GM23338 (cell line): Measurements from ENCODE around the gene CD38. TPM values are rescaled to one million over a fixed set of nuclear protein-coding genes. Genes with fewer than 3 reads are reported as not detected.
A peak's percentile ranks its signal among the peaks of the same experiment; 100 is the strongest.

Experiments
- ATAC-seq: fragments of 200-7000 bp; cut with Tn5 transposase; 3 replicates; pipeline ENCODE4 v1.9.1; 2020
- DNase-seq: peaks from one replicate; pipeline ENCODE4 v3.0.0-alpha.2; 2015; ENCODE audit warnings: low spot score
- H2AFZ ChIP-seq: fragments of 200-600 bp; sonication (generic); 2 replicates; pipeline ENCODE4 v1.8.0; 2016; ENCODE audit warnings: antibody characterized with exemption, mild to moderate bottlenecking, moderate library complexity
- H3F3A ChIP-seq: fragments of 200-600 bp; sonication (generic); replicated peaks from 2 replicates; pipeline ENCODE4 v1.8.0; 2017; ENCODE audit warnings: antibody characterized with exemption, mixed run types, low read depth
- H3K27ac ChIP-seq: fragments of 200-600 bp; sonication (generic); 2 replicates; pipeline ENCODE4 v1.6.1; 2016; ENCODE audit warnings: low read depth
- H3K27me3 ChIP-seq: fragments of 200-600 bp; sonication (generic); 2 replicates; pipeline ENCODE4 v1.8.0; 2016; ENCODE audit warnings: mild to moderate bottlenecking, mixed run types, moderate library complexity; ENCODE audit not compliant: insufficient read depth
- H3K36me3 ChIP-seq: fragments of 200-600 bp; sonication (generic); 2 replicates; pipeline ENCODE4 v1.8.0; 2016; ENCODE audit warnings: mild to moderate bottlenecking; ENCODE audit not compliant: insufficient read depth
- H3K4me1 ChIP-seq: fragments of 200-600 bp; sonication (generic); 2 replicates; pipeline ENCODE4 v1.8.0; 2016; ENCODE audit warnings: mild to moderate bottlenecking, moderate library complexity; ENCODE audit not compliant: insufficient read depth
- H3K4me2 ChIP-seq: fragments of 200-600 bp; sonication (generic); 2 replicates; pipeline ENCODE4 v1.7.1; 2017; ENCODE audit warnings: mixed run types
- H3K4me3 ChIP-seq: fragments of 200-600 bp; sonication (generic); 2 replicates; pipeline ENCODE4 v1.6.1; 2016; ENCODE audit warnings: mixed run types
- H3K79me2 ChIP-seq: fragments of 200-600 bp; sonication (generic); replicated peaks from 2 replicates; pipeline ENCODE4 v1.8.0; 2017; ENCODE audit warnings: mild to moderate bottlenecking; ENCODE audit not compliant: insufficient read depth
- H3K9me2 ChIP-seq: fragments of 200-600 bp; sonication (generic); 2 replicates; pipeline ENCODE4 v1.8.0; 2017; ENCODE audit not compliant: insufficient read depth
- H4K20me1 ChIP-seq: fragments of 200-600 bp; sonication (generic); replicated peaks from 2 replicates; pipeline ENCODE4 v1.8.0; 2017; ENCODE audit warnings: mild to moderate bottlenecking; ENCODE audit not compliant: insufficient read depth
- H3K27ac Mint-ChIP-seq: 2 replicates; pipeline ENCODE4 v1.8.0; 2020; ENCODE audit warnings: inconsistent platforms, mild to moderate bottlenecking, moderate library complexity, mixed read lengths
- H3K27me3 Mint-ChIP-seq: 3 replicates; pipeline ENCODE4 v1.8.0; 2022; ENCODE audit warnings: low read depth, mild to moderate bottlenecking, moderate library complexity, mixed read lengths, inconsistent platforms; ENCODE audit not compliant: insufficient read depth, poor library complexity
- H3K36me3 Mint-ChIP-seq: 3 replicates; pipeline ENCODE4 v1.8.0; 2021; ENCODE audit warnings: low read depth, mild to moderate bottlenecking, inconsistent platforms, moderate library complexity, mixed read lengths
- H3K4me1 Mint-ChIP-seq: 3 replicates; pipeline ENCODE4 v1.8.0; 2020; ENCODE audit warnings: mild to moderate bottlenecking, inconsistent platforms, mixed read lengths
- H3K4me3 Mint-ChIP-seq: 3 replicates; pipeline ENCODE4 v1.8.0; 2021; ENCODE audit warnings: moderate library complexity, mild to moderate bottlenecking, inconsistent platforms, mixed read lengths
- H3K9me3 Mint-ChIP-seq: 3 replicates; pipeline ENCODE4 v1.8.0; 2020; ENCODE audit warnings: moderate library complexity, mild to moderate bottlenecking, inconsistent platforms, mixed read lengths
- CREB1 ChIP-seq: fragments of 250-450 bp; sonication (Bioruptor Pico); IDR thresholded peaks from 2 replicates; pipeline ENCODE4 v1.5.0; 2020; ENCODE audit warnings: low read depth, mild to moderate bottlenecking, moderate library complexity
- polyA plus RNA-seq: library from polyadenylated mRNA; unstranded; fragments of >200 nt; fragmentation: Nextera tagmentation; extraction: Ambion mirVana; gene quantifications from 2 replicates; pipeline ENCODE4 v1.2.1, GENCODE V29; 2016
- total RNA-seq: library from RNA; depleted of rRNA; stranded (reverse); fragments of >200 nt; shearing (Covaris generic); gene quantifications from 2 replicates; pipeline ENCODE4 v1.2.3, GENCODE V29; 2014
- TF ChIP-seq, protein P1 (sequence below): fragments of 250-450 bp; sonication (Bioruptor Pico); IDR thresholded peaks from 2 replicates; pipeline ENCODE4 v1.5.0; 2020; ENCODE audit warnings: mild to moderate bottlenecking, moderate library complexity
- TF ChIP-seq, protein P2 (sequence below): IDR thresholded peaks from 2 replicates; pipeline ENCODE4 v1.6.1; 2016; ENCODE audit warnings: antibody characterized with exemption

Gene CD38
- total and polyA plus RNA-seq, 2 experiments from 2014 or later = 0.17 to 0.24 TPM

DNA sequence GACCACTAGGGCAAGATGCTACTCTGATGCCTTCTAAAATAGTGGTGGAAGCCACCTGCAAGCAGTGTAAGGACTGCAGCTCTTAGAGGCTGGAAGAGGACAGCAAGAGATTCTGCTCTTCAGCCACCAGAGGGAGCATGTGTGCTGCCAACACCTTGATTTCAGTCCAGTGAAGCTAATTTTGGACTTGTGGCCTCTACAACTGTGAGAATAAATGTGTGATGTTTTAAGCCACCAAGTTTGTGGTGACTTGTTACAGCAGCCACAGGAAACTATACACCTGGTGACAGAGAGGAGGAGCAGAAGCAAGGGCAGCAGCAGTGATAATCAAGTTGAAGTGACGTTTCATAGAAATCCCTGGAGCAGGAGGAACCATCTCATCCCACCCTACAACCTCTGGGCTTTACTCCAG is 104.6 kb downstream of the CD38 start (continued):
- TF ChIP-seq, protein P1, sequence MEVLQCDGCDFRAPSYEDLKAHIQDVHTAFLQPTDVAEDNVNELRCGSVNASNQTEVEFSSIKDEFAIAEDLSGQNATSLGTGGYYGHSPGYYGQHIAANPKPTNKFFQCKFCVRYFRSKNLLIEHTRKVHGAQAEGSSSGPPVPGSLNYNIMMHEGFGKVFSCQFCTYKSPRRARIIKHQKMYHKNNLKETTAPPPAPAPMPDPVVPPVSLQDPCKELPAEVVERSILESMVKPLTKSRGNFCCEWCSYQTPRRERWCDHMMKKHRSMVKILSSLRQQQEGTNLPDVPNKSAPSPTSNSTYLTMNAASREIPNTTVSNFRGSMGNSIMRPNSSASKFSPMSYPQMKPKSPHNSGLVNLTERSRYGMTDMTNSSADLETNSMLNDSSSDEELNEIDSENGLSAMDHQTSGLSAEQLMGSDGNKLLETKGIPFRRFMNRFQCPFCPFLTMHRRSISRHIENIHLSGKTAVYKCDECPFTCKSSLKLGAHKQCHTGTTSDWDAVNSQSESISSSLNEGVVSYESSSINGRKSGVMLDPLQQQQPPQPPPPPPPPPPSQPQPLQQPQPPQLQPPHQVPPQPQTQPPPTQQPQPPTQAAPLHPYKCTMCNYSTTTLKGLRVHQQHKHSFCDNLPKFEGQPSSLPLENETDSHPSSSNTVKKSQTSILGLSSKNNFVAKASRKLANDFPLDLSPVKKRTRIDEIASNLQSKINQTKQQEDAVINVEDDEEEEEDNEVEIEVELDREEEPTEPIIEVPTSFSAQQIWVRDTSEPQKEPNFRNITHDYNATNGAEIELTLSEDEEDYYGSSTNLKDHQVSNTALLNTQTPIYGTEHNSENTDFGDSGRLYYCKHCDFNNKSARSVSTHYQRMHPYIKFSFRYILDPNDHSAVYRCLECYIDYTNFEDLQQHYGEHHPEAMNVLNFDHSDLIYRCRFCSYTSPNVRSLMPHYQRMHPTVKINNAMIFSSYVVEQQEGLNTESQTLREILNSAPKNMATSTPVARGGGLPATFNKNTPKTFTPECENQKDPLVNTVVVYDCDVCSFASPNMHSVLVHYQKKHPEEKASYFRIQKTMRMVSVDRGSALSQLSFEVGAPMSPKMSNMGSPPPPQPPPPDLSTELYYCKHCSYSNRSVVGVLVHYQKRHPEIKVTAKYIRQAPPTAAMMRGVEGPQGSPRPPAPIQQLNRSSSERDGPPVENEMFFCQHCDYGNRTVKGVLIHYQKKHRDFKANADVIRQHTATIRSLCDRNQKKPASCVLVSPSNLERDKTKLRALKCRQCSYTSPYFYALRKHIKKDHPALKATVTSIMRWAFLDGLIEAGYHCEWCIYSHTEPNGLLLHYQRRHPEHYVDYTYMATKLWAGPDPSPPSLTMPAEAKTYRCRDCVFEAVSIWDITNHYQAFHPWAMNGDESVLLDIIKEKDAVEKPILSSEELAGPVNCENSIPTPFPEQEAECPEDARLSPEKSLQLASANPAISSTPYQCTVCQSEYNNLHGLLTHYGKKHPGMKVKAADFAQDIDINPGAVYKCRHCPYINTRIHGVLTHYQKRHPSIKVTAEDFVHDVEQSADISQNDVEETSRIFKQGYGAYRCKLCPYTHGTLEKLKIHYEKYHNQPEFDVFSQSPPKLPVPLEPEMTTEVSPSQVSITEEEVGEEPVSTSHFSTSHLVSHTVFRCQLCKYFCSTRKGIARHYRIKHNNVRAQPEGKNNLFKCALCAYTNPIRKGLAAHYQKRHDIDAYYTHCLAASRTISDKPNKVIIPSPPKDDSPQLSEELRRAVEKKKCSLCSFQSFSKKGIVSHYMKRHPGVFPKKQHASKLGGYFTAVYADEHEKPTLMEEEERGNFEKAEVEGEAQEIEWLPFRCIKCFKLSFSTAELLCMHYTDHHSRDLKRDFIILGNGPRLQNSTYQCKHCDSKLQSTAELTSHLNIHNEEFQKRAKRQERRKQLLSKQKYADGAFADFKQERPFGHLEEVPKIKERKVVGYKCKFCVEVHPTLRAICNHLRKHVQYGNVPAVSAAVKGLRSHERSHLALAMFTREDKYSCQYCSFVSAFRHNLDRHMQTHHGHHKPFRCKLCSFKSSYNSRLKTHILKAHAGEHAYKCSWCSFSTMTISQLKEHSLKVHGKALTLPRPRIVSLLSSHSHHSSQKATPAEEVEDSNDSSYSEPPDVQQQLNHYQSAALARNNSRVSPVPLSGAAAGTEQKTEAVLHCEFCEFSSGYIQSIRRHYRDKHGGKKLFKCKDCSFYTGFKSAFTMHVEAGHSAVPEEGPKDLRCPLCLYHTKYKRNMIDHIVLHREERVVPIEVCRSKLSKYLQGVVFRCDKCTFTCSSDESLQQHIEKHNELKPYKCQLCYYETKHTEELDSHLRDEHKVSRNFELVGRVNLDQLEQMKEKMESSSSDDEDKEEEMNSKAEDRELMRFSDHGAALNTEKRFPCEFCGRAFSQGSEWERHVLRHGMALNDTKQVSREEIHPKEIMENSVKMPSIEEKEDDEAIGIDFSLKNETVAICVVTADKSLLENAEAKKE (CRISPR knock-in tag) = peak; percentile 91
- no peak for TF ChIP-seq CREB1 (CRISPR knock-in tag)

DNA sequence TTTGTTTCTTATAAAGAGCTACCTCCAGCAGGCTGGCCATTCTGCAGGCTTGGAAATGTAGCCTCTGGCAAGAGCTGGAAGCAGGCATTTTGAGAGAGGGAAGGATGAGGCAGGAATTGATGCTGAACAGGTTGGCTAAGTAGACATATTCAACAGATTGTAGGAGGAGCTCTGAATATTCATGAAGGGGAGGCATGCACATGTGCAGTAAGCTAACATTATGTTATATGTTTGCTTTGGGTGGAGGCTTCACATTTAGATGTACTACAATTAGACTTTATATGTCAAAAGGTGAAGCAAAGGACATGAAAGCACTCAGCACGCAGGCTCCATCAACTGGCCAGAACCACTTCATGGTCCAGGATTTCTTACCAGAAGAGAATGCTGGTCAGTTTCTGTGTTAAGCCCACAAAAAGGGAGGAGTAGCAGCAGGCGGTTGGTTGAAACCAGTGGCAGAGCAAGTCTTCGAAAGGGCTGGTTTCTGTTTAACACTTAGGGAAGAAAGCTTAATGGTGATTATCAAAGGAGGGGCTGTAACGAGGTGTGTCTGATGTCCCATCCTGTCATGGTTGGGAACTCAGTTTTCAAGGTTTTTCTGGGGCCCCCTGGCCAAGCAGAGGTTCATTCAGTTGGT is 105.6 kb downstream of the CD38 start:
- H3F3A ChIP-seq = no peaks in the 10 kb centered on the region
- Mint-ChIP-seq H3K9me3 (peaks cover 5% of the 10 kb centered on the region), H3K36me3 (no peaks in the 10 kb centered on the region), H3K27ac (no peak overlapping the region), H3K27me3 (peaks cover 2% of the 10 kb centered on the region), H3K4me1 (peaks cover 10% of the 10 kb centered on the region), H3K4me3 (no peak overlapping the region)
- no peak for DNase-seq
- no peaks in the 10 kb centered on the region for H3K9me2 ChIP-seq
- H3K36me3 ChIP-seq = no peaks in the 10 kb centered on the region
- TF ChIP-seq, protein P2, sequence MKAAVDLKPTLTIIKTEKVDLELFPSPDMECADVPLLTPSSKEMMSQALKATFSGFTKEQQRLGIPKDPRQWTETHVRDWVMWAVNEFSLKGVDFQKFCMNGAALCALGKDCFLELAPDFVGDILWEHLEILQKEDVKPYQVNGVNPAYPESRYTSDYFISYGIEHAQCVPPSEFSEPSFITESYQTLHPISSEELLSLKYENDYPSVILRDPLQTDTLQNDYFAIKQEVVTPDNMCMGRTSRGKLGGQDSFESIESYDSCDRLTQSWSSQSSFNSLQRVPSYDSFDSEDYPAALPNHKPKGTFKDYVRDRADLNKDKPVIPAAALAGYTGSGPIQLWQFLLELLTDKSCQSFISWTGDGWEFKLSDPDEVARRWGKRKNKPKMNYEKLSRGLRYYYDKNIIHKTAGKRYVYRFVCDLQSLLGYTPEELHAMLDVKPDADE = no peak
- H3K4me3 ChIP-seq = no peak overlapping the region
- H3K27me3 ChIP-seq = no peaks in the 10 kb centered on the region
- H3K4me1 ChIP-seq = no peaks in the 10 kb centered on the region
- H2AFZ ChIP-seq = peak overlapping the region; percentile 40; the same call in 1 of the 2 replicates
- no peak overlapping the region for H3K4me2 ChIP-seq
- no peaks in the 10 kb centered on the region for H3K79me2 ChIP-seq
- ATAC-seq = no peak
- no peak overlapping the region for H3K27ac ChIP-seq
- H4K20me1 ChIP-seq = no peaks in the 10 kb centered on the region
